Measurements from ENCODE around the gene SHROOM3. TPM values are rescaled to one million over a fixed set of nuclear protein-coding genes. Genes with fewer than 3 reads are reported as not detected.

SHROOM3 gene
- total RNA-seq, 4 donors from 2014 or later = 20.3 to 50.9 (median 34.9) TPM

- TF ChIP-seq POLR2A (IDR thresholded peaks at IDR 0.05) = no peak
- TF ChIP-seq CTCF (IDR thresholded peaks at IDR 0.05) = no peak
- WGBS, 2 donors = 63 to 72% methylated on average over 4 of the region's 4 CpGs
- no peak for DNase-seq
- Histone ChIP-seq H3K27ac (no peak overlapping the region), H3K9me3 (no peaks in the 10 kb centered on the region), H3K27me3 (peaks cover 0 to 4% (median 0%) of the 10 kb centered on the region in 4 donors), H3K36me3 (no peaks in the 10 kb centered on the region), H3K4me3 (no peak overlapping the region), H3K4me1 (peaks cover 9 to 28% (median 16%) of the 10 kb centered on the region in 3 donors)
- intact Hi-C loops (cut with DNase I) = no loop called here
Measured at GRCh38 chr4:76699751-76700310, 264.8 kb downstream of the SHROOM3 start.

GRCh38 chr4:76702440-76703122, 267.6 kb downstream of the SHROOM3 start:
- H3K36me3 ChIP-seq = no peaks in the 10 kb centered on the region
- intact Hi-C loops (cut with DNase I) = no loop called here
- H3K27ac ChIP-seq = peak overlapping the region in 3 of 4 donors; percentile 25 to 63 (median 47)
- H3K27me3 ChIP-seq = no peaks in the 10 kb centered on the region
- H3K4me3 ChIP-seq = no peak overlapping the region
- TF ChIP-seq POLR2A (IDR thresholded peaks at IDR 0.05) (no peak), CTCF (IDR thresholded peaks at IDR 0.05) (no peak)
- no peaks in the 10 kb centered on the region for H3K9me3 ChIP-seq
- no peak for DNase-seq
- peaks cover 9 to 28% (median 16%) of the 10 kb centered on the region in 3 donors for H3K4me1 ChIP-seq
- 78 to 88% methylated on average over 4 of the region's 4 CpGs for WGBS, 2 donors

GRCh38 chr4:76703123-76703490, 268.1 kb downstream of the SHROOM3 start:
- no peak for TF ChIP-seq CTCF (IDR thresholded peaks at IDR 0.05)
- TF ChIP-seq POLR2A (IDR thresholded peaks at IDR 0.05) = no peak
- no peaks in the 10 kb centered on the region for H3K9me3 ChIP-seq
- no peak for DNase-seq
- H3K4me3 ChIP-seq = no peak overlapping the region
- peak overlapping the region; percentile 25 to 64 (median 55) for H3K27ac ChIP-seq
- 54 to 55% methylated on average over 1 of the region's 1 CpG for WGBS, 2 donors
- H3K27me3 ChIP-seq = no peaks in the 10 kb centered on the region
- intact Hi-C loops (cut with DNase I) = no loop called here
- H3K36me3 ChIP-seq = no peaks in the 10 kb centered on the region
- H3K4me1 ChIP-seq = peaks cover 9 to 28% (median 16%) of the 10 kb centered on the region in 3 donors

- H3K27ac ChIP-seq = peak overlapping the region; percentile 25 to 64 (median 55)
- no peaks in the 10 kb centered on the region for H3K36me3 ChIP-seq
- peaks cover 9 to 30% (median 16%) of the 10 kb centered on the region in 3 donors for H3K4me1 ChIP-seq
- no peaks in the 10 kb centered on the region for H3K9me3 ChIP-seq
- no peaks in the 10 kb centered on the region for H3K27me3 ChIP-seq
- 39 to 50% methylated on average over 3 of the region's 3 CpGs for WGBS, 2 donors
- DNase-seq = no peak
- TF ChIP-seq CTCF (IDR thresholded peaks at IDR 0.05) = no peak
- no peak for TF ChIP-seq POLR2A (IDR thresholded peaks at IDR 0.05)
- no peak overlapping the region for H3K4me3 ChIP-seq
- intact Hi-C loops (cut with DNase I) = no loop called here
Measured at GRCh38 chr4:76703676-76704075, 268.6 kb downstream of the SHROOM3 start.

GRCh38 chr4:76704133-76704881, 269.3 kb downstream of the SHROOM3 start:
- TF ChIP-seq POLR2A (IDR thresholded peaks at IDR 0.05) = no peak
- no peak for TF ChIP-seq CTCF (IDR thresholded peaks at IDR 0.05)

More at GRCh38 chr4:76704133-76704881, 269.3 kb downstream of the SHROOM3 start:
- Histone ChIP-seq H3K27ac (peak overlapping the region; percentile 25 to 64 (median 55)), H3K4me1 (peaks cover 9 to 36% (median 16%) of the 10 kb centered on the region in 3 donors), H3K9me3 (no peaks in the 10 kb centered on the region), H3K27me3 (no peaks in the 10 kb centered on the region), H3K4me3 (no peak overlapping the region), H3K36me3 (no peaks in the 10 kb centered on the region)
- intact Hi-C loops (cut with DNase I) = no loop called here
- WGBS, 2 donors = 31 to 35% methylated on average over 3 of the region's 3 CpGs
- no peak for DNase-seq
